Activated T-cell treated with anti-CD3 and anti-CD28 coated beads, Interleukin-2, amount 50 U/mL, for 4 hours (primary cell): ENCODE results near the gene IFNGR1. TPM values are rescaled to one million over a fixed set of nuclear protein-coding genes. Genes with fewer than 3 reads are reported as not detected.
"Not testable (repeated sequence)": the region's sequence is repeated elsewhere in the genome, so short reads cannot be mapped to it uniquely, and the experiment has no call there.

Source experiments
- ATAC-seq, 2 donors: fragments of 200-7000 bp; cut with Tn5 transposase; one replicate each; pipeline ENCODE4 v1.10.0; 2021
- DNase-seq: peaks from one replicate; pipeline ENCODE4 v3.0.0-alpha.2; 2020
- H3K27me3 Mint-ChIP-seq: one replicate; pipeline ENCODE4 v1.8.0; 2021; ENCODE audit warnings: low read depth, mixed read lengths
- H3K36me3 Mint-ChIP-seq: one replicate; pipeline ENCODE4 v1.8.0; 2022; ENCODE audit warnings: mixed read lengths; ENCODE audit not compliant: insufficient read depth
- H3K4me1 Mint-ChIP-seq: one replicate; pipeline ENCODE4 v1.8.0; 2021; ENCODE audit warnings: low read depth, mixed read lengths
- H3K4me3 Mint-ChIP-seq: one replicate; pipeline ENCODE4 v1.8.0; 2021; ENCODE audit warnings: mild to moderate bottlenecking, moderate library complexity, mixed read lengths
- H3K9me3 Mint-ChIP-seq: one replicate; pipeline ENCODE4 v1.8.0; 2021; ENCODE audit warnings: mixed read lengths
- total RNA-seq, 3 donors: library from RNA; stranded (reverse); gene quantifications; one replicate each; pipeline ENCODE4 v1.2.1, GENCODE V29; 2021

IFNGR1 gene
- total RNA-seq, 3 donors from 2014 or later = 8.9 to 12.0 (median 11.9) TPM

DNA sequence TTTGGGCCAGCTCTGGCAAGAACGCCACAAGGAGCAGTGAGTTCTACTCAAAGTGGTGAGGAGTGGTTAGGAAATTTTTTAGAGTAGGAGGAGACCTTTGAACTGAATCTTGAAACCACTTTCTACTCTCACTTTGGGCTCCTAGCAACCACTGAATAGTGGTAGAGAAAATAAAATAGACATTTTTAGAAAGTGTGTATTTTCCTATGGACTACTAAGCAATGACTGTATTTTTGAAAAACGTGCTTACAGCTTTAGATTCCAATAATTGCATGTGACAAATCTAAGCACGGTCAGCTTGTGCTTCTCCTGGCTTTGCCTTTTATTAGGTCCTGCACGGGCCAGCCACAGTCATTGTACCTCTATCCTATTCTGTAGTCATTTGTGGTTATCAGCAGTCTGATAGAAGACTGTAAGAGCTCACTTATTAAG lies 8.7 kb upstream of the IFNGR1 start:
- DNase-seq (no peak), ATAC-seq (peak; percentile 38 to 61)
- H3K27me3 Mint-ChIP-seq = no peaks in the 10 kb centered on the region
- H3K4me1 Mint-ChIP-seq = peaks cover 70% of the 10 kb centered on the region
- no peaks in the 10 kb centered on the region for H3K9me3 Mint-ChIP-seq
- H3K4me3 Mint-ChIP-seq = no peak overlapping the region
- no peaks in the 10 kb centered on the region for H3K36me3 Mint-ChIP-seq

- no peaks in the 10 kb centered on the region for H3K9me3 Mint-ChIP-seq
- no peaks in the 10 kb centered on the region for H3K27me3 Mint-ChIP-seq
- peaks cover 63% of the 10 kb centered on the region for H3K4me1 Mint-ChIP-seq
- DNase-seq (no peak), ATAC-seq (no peak)
- no peaks in the 10 kb centered on the region for H3K36me3 Mint-ChIP-seq
- no peak overlapping the region for H3K4me3 Mint-ChIP-seq
Observed at GRCh38 chr6:137226697-137227096, 7.5 kb upstream of the IFNGR1 start.

GRCh38 chr6:137224799-137225198 lies 5.6 kb upstream of the IFNGR1 start:
- Mint-ChIP-seq H3K4me3 (no peak overlapping the region), H3K9me3 (no peaks in the 10 kb centered on the region), H3K27me3 (no peaks in the 10 kb centered on the region), H3K4me1 (peaks cover 54% of the 10 kb centered on the region), H3K36me3 (no peaks in the 10 kb centered on the region)
- ATAC-seq (no peak), DNase-seq (no peak)

DNA sequence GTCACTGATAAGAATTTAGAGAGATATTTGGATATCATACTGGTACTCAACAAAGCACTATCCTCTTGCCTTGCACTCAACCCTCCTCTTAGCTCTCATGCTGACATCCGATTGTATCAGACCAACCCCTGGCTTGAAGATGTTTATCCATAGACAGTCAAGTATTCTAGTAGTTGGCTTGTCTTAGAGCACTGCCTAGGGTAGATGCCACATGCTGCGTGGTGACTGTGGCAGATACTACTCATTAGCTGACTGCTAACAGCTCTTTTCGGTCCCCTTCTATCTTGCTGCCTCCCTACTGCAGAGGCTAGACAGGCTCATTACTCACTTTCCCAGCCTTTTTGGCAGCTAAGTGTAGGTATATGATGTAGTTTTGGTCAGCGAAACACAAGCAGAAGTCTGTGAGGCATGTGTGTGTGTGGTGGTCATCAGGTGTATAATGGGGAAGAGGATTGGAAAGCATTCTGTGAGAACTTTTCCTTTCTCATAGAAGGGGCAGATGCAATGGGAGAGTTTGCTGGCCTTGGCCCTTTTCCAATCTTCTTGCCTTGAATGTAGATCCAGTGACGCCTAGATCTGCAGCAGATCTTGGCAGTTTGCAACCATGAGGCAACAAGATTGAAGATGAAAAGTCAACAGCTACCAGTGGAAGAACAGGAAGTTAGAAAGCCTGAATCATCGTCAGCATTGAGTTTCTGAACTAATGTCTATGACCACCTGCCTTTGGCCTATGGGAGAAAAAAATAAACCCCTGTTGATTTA lies 4.4 kb upstream of the IFNGR1 start:
- peaks cover 53% of the 10 kb centered on the region for H3K4me1 Mint-ChIP-seq
- DNase-seq = no peak

DNA sequence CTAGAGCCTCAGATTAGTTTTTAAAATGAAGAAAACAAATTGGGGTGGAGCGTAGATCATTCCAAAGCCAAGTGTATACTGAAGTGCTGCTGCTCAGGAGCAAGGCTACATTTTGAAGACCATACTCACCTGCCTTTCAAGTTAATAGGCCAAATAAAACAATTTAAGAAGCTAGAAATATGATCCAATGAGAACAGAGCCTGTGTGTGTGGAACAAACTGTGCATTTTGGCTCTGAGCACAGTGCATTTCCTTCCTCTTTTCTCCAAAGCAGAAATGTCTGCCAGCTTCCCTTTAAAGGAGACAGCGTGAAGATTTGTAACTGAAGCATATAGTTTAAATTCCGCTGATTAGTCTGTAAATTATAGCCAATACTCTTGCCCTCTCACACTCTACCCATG lies 3.2 kb upstream of the IFNGR1 start:
- ATAC-seq = no peak
- no peaks in the 10 kb centered on the region for H3K9me3 Mint-ChIP-seq
- no peak overlapping the region for H3K4me3 Mint-ChIP-seq
- H3K27me3 Mint-ChIP-seq = no peaks in the 10 kb centered on the region
- no peak for DNase-seq
- H3K36me3 Mint-ChIP-seq = peaks cover 2% of the 10 kb centered on the region
- peaks cover 56% of the 10 kb centered on the region for H3K4me1 Mint-ChIP-seq

More for the DNA sequence above, 4.4 kb upstream of the IFNGR1 start:
- H3K9me3 Mint-ChIP-seq = no peaks in the 10 kb centered on the region
- peaks cover 2% of the 10 kb centered on the region for H3K36me3 Mint-ChIP-seq
- ATAC-seq = no peak
- H3K4me3 Mint-ChIP-seq = no peak overlapping the region
- no peaks in the 10 kb centered on the region for H3K27me3 Mint-ChIP-seq

DNA sequence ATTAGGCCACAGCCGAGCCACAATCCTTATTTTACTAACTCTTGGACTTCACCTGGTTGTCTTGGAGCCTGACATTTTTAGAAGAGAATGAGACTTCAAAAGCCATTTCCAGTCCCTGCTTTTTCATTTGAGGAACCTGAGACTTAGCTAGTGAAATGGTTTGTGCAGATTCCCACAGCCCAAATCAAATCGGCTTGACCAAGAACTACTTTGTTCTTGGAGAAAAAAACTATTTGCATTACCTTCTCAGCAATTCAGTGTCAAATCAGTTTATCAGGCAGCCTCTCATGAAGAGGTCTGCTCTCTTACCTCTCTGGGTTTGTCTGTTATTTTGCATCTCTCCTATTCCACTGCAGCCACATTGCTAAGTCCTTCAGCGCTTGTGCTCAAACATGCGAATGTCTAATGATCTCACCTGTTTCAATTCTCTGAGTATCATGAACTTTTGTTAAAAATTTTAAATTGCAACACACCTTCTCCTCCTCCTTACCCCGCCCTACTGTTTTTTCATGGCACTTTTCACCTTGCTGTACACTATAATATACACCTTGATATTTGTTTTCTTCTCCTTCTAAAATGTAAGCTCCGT lies 573 bp upstream of the IFNGR1 start:
- peak overlapping the region; percentile 100 for H3K4me3 Mint-ChIP-seq
- H3K4me1 Mint-ChIP-seq = peaks cover 62% of the 10 kb centered on the region
- H3K9me3 Mint-ChIP-seq = no peaks in the 10 kb centered on the region
- no peak for ATAC-seq
- H3K27me3 Mint-ChIP-seq = no peaks in the 10 kb centered on the region
- DNase-seq = no peak
- peaks cover 2% of the 10 kb centered on the region for H3K36me3 Mint-ChIP-seq

DNA sequence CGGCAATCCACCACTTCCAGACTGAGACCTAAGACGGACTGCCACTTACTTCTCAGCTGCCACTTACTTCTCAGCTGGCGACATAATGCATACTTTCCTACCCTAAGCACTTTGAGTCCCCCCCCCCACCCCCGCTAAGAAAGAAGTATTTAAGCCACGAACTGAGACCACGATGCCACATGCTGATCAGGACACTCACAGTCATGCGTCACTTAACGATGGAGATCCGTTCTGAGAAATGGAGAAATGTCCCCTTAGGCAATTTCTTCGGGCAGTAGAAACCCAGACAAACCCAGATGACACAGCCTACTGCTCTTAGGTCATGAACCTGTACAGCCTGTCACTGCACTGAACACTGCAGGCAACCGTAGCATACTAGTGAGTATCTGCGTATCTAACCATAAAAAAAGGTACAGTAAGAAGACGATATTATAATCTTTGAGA lies 690 bp downstream of the IFNGR1 start:
- no peaks in the 10 kb centered on the region for H3K27me3 Mint-ChIP-seq
- H3K4me3 Mint-ChIP-seq = peak overlapping the region; percentile 100
- DNase-seq = peak; percentile 23
- peak; percentile 77 to 80 for ATAC-seq
- H3K9me3 Mint-ChIP-seq = no peaks in the 10 kb centered on the region
- H3K36me3 Mint-ChIP-seq = peaks cover 2% of the 10 kb centered on the region
- peaks cover 62% of the 10 kb centered on the region for H3K4me1 Mint-ChIP-seq

DNA sequence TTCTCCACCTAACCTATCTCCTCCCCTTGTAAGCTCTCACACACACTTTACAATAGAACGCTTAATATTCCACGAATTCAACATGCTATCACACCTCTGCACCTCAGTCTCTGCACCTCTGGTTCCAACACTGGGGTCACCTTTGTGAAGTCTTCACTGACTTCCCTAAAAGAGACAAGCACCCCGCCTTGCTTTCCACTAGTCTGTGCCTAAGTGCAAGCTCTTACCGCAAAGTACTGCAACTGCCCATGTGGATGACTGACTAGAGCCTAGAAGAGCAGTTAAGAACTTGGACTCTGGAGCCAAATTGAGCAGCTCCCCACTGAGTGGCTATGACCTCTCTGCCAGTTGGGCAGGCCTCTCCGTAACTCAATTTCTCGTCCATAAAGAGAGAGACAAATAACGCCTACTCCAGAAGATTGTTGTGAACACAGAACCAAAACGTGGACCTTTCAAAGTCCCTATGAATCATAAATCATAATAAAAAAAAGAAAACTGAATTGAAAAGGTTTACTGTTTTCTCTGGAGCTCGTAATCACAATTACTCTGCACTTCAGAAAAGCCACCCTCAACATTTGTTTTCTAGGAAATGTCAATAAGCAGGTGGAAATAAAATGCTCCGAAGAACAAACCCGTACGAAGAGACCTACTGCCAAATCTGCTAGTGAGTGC lies 1.2 kb downstream of the IFNGR1 start:
- DNase-seq (no peak), ATAC-seq (no peak)
- Mint-ChIP-seq H3K9me3 (no peaks in the 10 kb centered on the region), H3K4me1 (peaks cover 62% of the 10 kb centered on the region), H3K4me3 (peak overlapping the region; percentile 100), H3K27me3 (no peaks in the 10 kb centered on the region), H3K36me3 (peaks cover 2% of the 10 kb centered on the region)

GRCh38 chr6:137216875-137217553 lies 2.2 kb downstream of the IFNGR1 start:
- no peaks in the 10 kb centered on the region for H3K27me3 Mint-ChIP-seq
- H3K9me3 Mint-ChIP-seq = no peaks in the 10 kb centered on the region
- no peak for ATAC-seq
- DNase-seq = no peak
- peak overlapping the region; percentile 100 for H3K4me3 Mint-ChIP-seq
- H3K4me1 Mint-ChIP-seq = peaks cover 65% of the 10 kb centered on the region
- H3K36me3 Mint-ChIP-seq = peaks cover 2% of the 10 kb centered on the region

GRCh38 chr6:137216106-137216505 lies 3.1 kb downstream of the IFNGR1 start:
- no peak overlapping the region for H3K4me3 Mint-ChIP-seq
- H3K27me3 Mint-ChIP-seq = no peaks in the 10 kb centered on the region
- DNase-seq (no peak), ATAC-seq (no peak)
- peaks cover 4% of the 10 kb centered on the region for H3K36me3 Mint-ChIP-seq
- peaks cover 68% of the 10 kb centered on the region for H3K4me1 Mint-ChIP-seq
- no peaks in the 10 kb centered on the region for H3K9me3 Mint-ChIP-seq

GRCh38 chr6:137215630-137216029 lies 3.6 kb downstream of the IFNGR1 start:
- peaks cover 68% of the 10 kb centered on the region for H3K4me1 Mint-ChIP-seq
- H3K27me3 Mint-ChIP-seq, H3K4me3 Mint-ChIP-seq, H3K36me3 Mint-ChIP-seq, ATAC-seq, DNase-seq, H3K9me3 Mint-ChIP-seq: not testable (repeated sequence)

DNA sequence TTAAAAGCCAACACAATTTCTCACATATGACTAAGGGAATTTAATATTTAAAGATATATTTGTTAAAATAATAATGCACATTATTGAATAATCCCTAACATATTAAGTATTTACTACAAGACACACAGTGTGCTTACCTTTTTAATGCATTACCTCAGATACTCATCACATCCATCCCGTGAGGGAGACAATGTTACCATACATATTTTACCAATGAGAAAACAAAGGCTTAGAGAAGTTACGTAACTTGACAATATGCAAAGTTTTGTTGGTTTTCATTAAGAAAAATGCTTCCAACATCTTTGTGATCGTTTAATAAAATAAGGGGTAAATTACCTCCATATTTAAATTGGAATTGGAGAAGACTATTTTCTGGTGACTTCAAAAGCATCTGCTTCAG lies 4.3 kb downstream of the IFNGR1 start:
- DNase-seq = no peak
- Mint-ChIP-seq H3K36me3 (peaks cover 8% of the 10 kb centered on the region), H3K9me3 (no peaks in the 10 kb centered on the region), H3K4me3 (no peak overlapping the region), H3K4me1 (peaks cover 65% of the 10 kb centered on the region), H3K27me3 (no peaks in the 10 kb centered on the region)
- no peak for ATAC-seq

GRCh38 chr6:137213813-137214212 lies 5.4 kb downstream of the IFNGR1 start:
- Mint-ChIP-seq H3K9me3 (no peaks in the 10 kb centered on the region), H3K4me3 (no peak overlapping the region), H3K36me3 (peaks cover 18% of the 10 kb centered on the region), H3K4me1 (peaks cover 68% of the 10 kb centered on the region), H3K27me3 (no peaks in the 10 kb centered on the region)
- no peak for ATAC-seq
- no peak for DNase-seq

DNA sequence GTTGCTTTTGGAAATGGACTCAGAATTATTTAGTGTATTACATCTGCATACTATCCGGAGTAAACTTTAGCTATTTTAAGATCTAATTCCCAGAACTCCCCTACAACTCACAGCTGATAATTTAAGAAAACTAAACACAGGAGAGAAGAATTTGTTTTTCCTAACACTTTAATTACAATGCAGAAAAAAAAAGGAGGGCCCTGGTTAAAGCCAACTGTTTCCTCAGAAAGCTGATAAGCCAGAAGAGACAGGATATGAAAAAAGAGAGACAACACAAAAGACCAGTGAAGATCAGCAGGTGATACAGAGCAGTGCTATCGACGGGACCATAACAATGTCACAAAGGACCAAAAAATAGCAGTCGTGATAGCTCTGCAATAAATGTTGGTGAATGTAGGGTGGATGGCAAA lies 5.8 kb downstream of the IFNGR1 start:
- Mint-ChIP-seq H3K9me3 (no peaks in the 10 kb centered on the region), H3K4me3 (no peak overlapping the region), H3K4me1 (peaks cover 64% of the 10 kb centered on the region), H3K27me3 (no peaks in the 10 kb centered on the region), H3K36me3 (peaks cover 16% of the 10 kb centered on the region)
- no peak for ATAC-seq
- DNase-seq = no peak
